Smooth muscle cell (in vitro differentiated cells): ENCODE measurements around the gene DAP. TPM values are rescaled to one million over a fixed set of nuclear protein-coding genes. Genes with fewer than 3 reads are reported as not detected.

ENCODE experiments used
- DNase-seq: peaks from one replicate; lab custom pipeline; 2025; ENCODE audit not compliant: unreplicated experiment; lab: John Stamatoyannopoulos, UW
- H2AFZ ChIP-seq: fragments of 200-600 bp; sonication (generic); 2 replicates; pipeline ENCODE4 v1.6.0; 2016; ENCODE audit warnings: antibody characterized with exemption, low read depth, mild to moderate bottlenecking
- H3F3A ChIP-seq: fragments of 200-600 bp; sonication (generic); 2 replicates; pipeline ENCODE4 v1.6.0; 2017; ENCODE audit warnings: antibody characterized with exemption, low read depth
- H3K27ac ChIP-seq: fragments of 200-600 bp; sonication (generic); 2 replicates; pipeline ENCODE4 v1.5.1; 2016; ENCODE audit warnings: low read depth, mild to moderate bottlenecking
- H3K27me3 ChIP-seq: fragments of 200-600 bp; sonication (generic); 2 replicates; pipeline ENCODE4 v1.6.1; 2016; ENCODE audit warnings: low read depth, mild to moderate bottlenecking
- H3K36me3 ChIP-seq: fragments of 200-600 bp; sonication (generic); 2 replicates; pipeline ENCODE4 v1.5.1; 2016; ENCODE audit warnings: low read depth
- H3K4me1 ChIP-seq: fragments of 200-600 bp; sonication (generic); 2 replicates; pipeline ENCODE4 v1.5.1; 2016; ENCODE audit warnings: low read depth
- H3K4me2 ChIP-seq: fragments of 200-600 bp; sonication (generic); 2 replicates; pipeline ENCODE4 v1.6.0; 2016; ENCODE audit warnings: mild to moderate bottlenecking
- H3K4me3 ChIP-seq: fragments of 200-600 bp; sonication (generic); 2 replicates; pipeline ENCODE4 v1.5.1; 2016; ENCODE audit warnings: mild to moderate bottlenecking
- H3K79me2 ChIP-seq: fragments of 200-600 bp; sonication (generic); 2 replicates; pipeline ENCODE4 v1.6.0; 2016; ENCODE audit warnings: low read depth, mild to moderate bottlenecking
- H3K9ac ChIP-seq: fragments of 200-600 bp; sonication (generic); 2 replicates; pipeline ENCODE4 v1.6.0; 2016; ENCODE audit warnings: low read depth
- H3K9me3 ChIP-seq: fragments of 200-600 bp; sonication (generic); replicated peaks from 2 replicates; pipeline ENCODE4 v1.5.1; 2016; ENCODE audit warnings: low read depth
- H4K20me1 ChIP-seq: fragments of 200-600 bp; sonication (generic); 2 replicates; pipeline ENCODE4 v1.6.0; 2016; ENCODE audit warnings: low read depth
- CTCF ChIP-seq: fragments of 200-600 bp; sonication (generic); IDR thresholded peaks from 2 replicates; pipeline ENCODE4 v1.5.1; 2017; ENCODE audit warnings: borderline replicate concordance, mild to moderate bottlenecking, antibody characterized with exemption; ENCODE audit not compliant: insufficient read depth, poor library complexity, severe bottlenecking
- whole genome bisulfite sequencing: methylation state at CpG from one replicate; pipeline ENCODE4 v1.1.7; 2016; ENCODE audit warnings: low lambda C conversion rate; 5-methylcytosine and 5-hydroxymethylcytosine counted together
- polyA plus RNA-seq: library from polyadenylated mRNA; unstranded; fragments of >200 nt; fragmentation: Nextera tagmentation; extraction: Ambion mirVana; gene quantifications from 2 replicates; pipeline ENCODE4 v1.2.1, GENCODE V29; 2016
- small RNA-seq: library from RNA; depleted of rRNA; stranded (forward); fragments of <200 nt; gene quantifications from one replicate; pipeline ENCODE3, GENCODE V24; 2014
- total RNA-seq: library from RNA; depleted of rRNA; stranded (reverse); fragments of >200 nt; gene quantifications from 2 replicates; pipeline ENCODE4 v1.2.3, GENCODE V29; 2014

DAP gene
- total and polyA plus RNA-seq, 2 experiments from 2014 or later, result 52.3 to 190 TPM

GRCh38 chr5:10630126-10630525, 130.9 kb downstream of the DAP start:
- H3K36me3 ChIP-seq, result no peaks in the 10 kb centered on the region
- H3K27ac ChIP-seq, result no peak overlapping the region
- H3K4me2 ChIP-seq, result no peak overlapping the region
- H3K27me3 ChIP-seq, result no peaks in the 10 kb centered on the region
- no peaks in the 10 kb centered on the region for H3K9me3 ChIP-seq
- no peaks in the 10 kb centered on the region for H3K79me2 ChIP-seq
- WGBS, result 85% methylated on average over 5 of the region's 5 CpGs
- no peaks in the 10 kb centered on the region for H3K4me1 ChIP-seq
- H3K9ac ChIP-seq, result no peak overlapping the region
- no peak overlapping the region for H3K4me3 ChIP-seq
- H4K20me1 ChIP-seq, result peaks cover 2% of the 10 kb centered on the region
- no peak overlapping the region for H2AFZ ChIP-seq
- no peak for TF ChIP-seq CTCF
- no peak for DNase-seq
- no peaks in the 10 kb centered on the region for H3F3A ChIP-seq

GRCh38 chr5:10629682-10630081, 131.4 kb downstream of the DAP start:
- H3K4me3 ChIP-seq, result no peak overlapping the region
- H3K9me3 ChIP-seq, result no peaks in the 10 kb centered on the region
- H3K36me3 ChIP-seq, result no peaks in the 10 kb centered on the region
- H3K9ac ChIP-seq, result no peak overlapping the region
- H3K27me3 ChIP-seq, result no peaks in the 10 kb centered on the region
- no peaks in the 10 kb centered on the region for H4K20me1 ChIP-seq
- H3K4me1 ChIP-seq, result no peaks in the 10 kb centered on the region
- H3F3A ChIP-seq, result no peaks in the 10 kb centered on the region
- no peak overlapping the region for H3K4me2 ChIP-seq
- no peak overlapping the region for H3K27ac ChIP-seq
- WGBS, result 97% methylated on average over 5 of the region's 5 CpGs
- H2AFZ ChIP-seq, result no peak overlapping the region
- no peak for DNase-seq
- no peak for TF ChIP-seq CTCF
- no peaks in the 10 kb centered on the region for H3K79me2 ChIP-seq

Small RNA genes lying within 50 kb of the gene (small RNA-seq; reads per million reads assigned to genes)
- not detected for gene AC012629.4

Other genes with a start within 250 kb of the DAP start
- 2.2 TPM in 2 replicates for gene ANKRD33B, start 197.2 kb downstream of the DAP start, total RNA-seq
- 1.1 and 1.2 TPM in 2 replicates for gene ANKRD33B, start 197.2 kb downstream of the DAP start, polyA plus RNA-seq